Measurements from ENCODE around the gene ARMC8.

The ARMC8 gene

GRCh38 chr3:138186803-138187295 is 252 bp upstream of the ARMC8 start:
- no peak for TF ChIP-seq CSRNP3 (CRISPR knock-in tag; IDR thresholded peaks at IDR 0.05)
- no peak for TF ChIP-seq BACH2 (CRISPR knock-in tag; IDR thresholded peaks at IDR 0.05; ENCODE audit: borderline replicate concordance)
- no peak for TF ChIP-seq PATZ1 (CRISPR knock-in tag; IDR thresholded peaks at IDR 0.05; ENCODE audit: borderline replicate concordance)
- TF ChIP-seq GLIS3 (CRISPR knock-in tag; IDR thresholded peaks at IDR 0.05): no peak
- TF ChIP-seq ZNF70 (CRISPR knock-in tag; IDR thresholded peaks at IDR 0.05): no peak
- TF ChIP-seq ZNF8 (CRISPR knock-in tag; IDR thresholded peaks at IDR 0.05): no peak
- no peak for TF ChIP-seq ESRRG (CRISPR knock-in tag; IDR thresholded peaks at IDR 0.05)
- TF ChIP-seq TOX (CRISPR knock-in tag; IDR thresholded peaks at IDR 0.05; ENCODE audit: borderline replicate concordance): no peak
- no peak for TF ChIP-seq ZNF565 (CRISPR knock-in tag; conservative IDR thresholded peaks at IDR 0.05; ENCODE audit: low read depth)
- peak; percentile 61 for ATAC-seq

- TF ChIP-seq ZFP30 (CRISPR knock-in tag; IDR thresholded peaks at IDR 0.05): no peak
- TF ChIP-seq TCF4 (CRISPR knock-in tag; IDR thresholded peaks at IDR 0.05; ENCODE audit: borderline replicate concordance): no peak
- no peak for TF ChIP-seq PPARA (CRISPR knock-in tag; IDR thresholded peaks at IDR 0.05; ENCODE audit: borderline replicate concordance)
- TF ChIP-seq ZNF565 (CRISPR knock-in tag; conservative IDR thresholded peaks at IDR 0.05; ENCODE audit: low read depth): no peak
- TF ChIP-seq SNAI2 (CRISPR knock-in tag; IDR thresholded peaks at IDR 0.05): no peak
- TF ChIP-seq ISL1 (CRISPR knock-in tag; IDR thresholded peaks at IDR 0.05): no peak
- TF ChIP-seq ZFP3 (CRISPR knock-in tag; IDR thresholded peaks at IDR 0.05): no peak
- TF ChIP-seq PATZ1 (CRISPR knock-in tag; IDR thresholded peaks at IDR 0.05; ENCODE audit: borderline replicate concordance): no peak
- no peak for TF ChIP-seq TOX (CRISPR knock-in tag; IDR thresholded peaks at IDR 0.05; ENCODE audit: borderline replicate concordance)
- ATAC-seq: peak; percentile 46
These were observed 1.1 kb downstream of the ARMC8 start for GRCh38 chr3:138188013-138188730.

GRCh38 chr3:138195481-138195880 is 8.4 kb downstream of the ARMC8 start:
- no peak for ATAC-seq
- no peak for TF ChIP-seq ZNF70 (CRISPR knock-in tag; IDR thresholded peaks at IDR 0.05)
- no peak for TF ChIP-seq TOX (CRISPR knock-in tag; IDR thresholded peaks at IDR 0.05; ENCODE audit: borderline replicate concordance)
- TF ChIP-seq ZNF8 (CRISPR knock-in tag; IDR thresholded peaks at IDR 0.05): no peak
- no peak for TF ChIP-seq ZFP30 (CRISPR knock-in tag; IDR thresholded peaks at IDR 0.05)

- no peak for ATAC-seq
- no peak for TF ChIP-seq ZFP3 (CRISPR knock-in tag; IDR thresholded peaks at IDR 0.05)
- no peak for TF ChIP-seq CSDC2 (CRISPR knock-in tag; IDR thresholded peaks at IDR 0.05)
- no peak for TF ChIP-seq ZNF70 (CRISPR knock-in tag; IDR thresholded peaks at IDR 0.05)
- no peak for TF ChIP-seq ARNTL (CRISPR knock-in tag; IDR thresholded peaks at IDR 0.05; ENCODE audit: borderline replicate concordance, low read depth)
- TF ChIP-seq TOX (CRISPR knock-in tag; IDR thresholded peaks at IDR 0.05; ENCODE audit: borderline replicate concordance): no peak
- no peak for TF ChIP-seq ZFP30 (CRISPR knock-in tag; IDR thresholded peaks at IDR 0.05)
- no peak for TF ChIP-seq TSHZ2 (CRISPR knock-in tag; IDR thresholded peaks at IDR 0.05)
- no peak for TF ChIP-seq PATZ1 (CRISPR knock-in tag; IDR thresholded peaks at IDR 0.05; ENCODE audit: borderline replicate concordance)
- TF ChIP-seq BACH2 (CRISPR knock-in tag; IDR thresholded peaks at IDR 0.05; ENCODE audit: borderline replicate concordance): no peak
- no peak for TF ChIP-seq ISL1 (CRISPR knock-in tag; IDR thresholded peaks at IDR 0.05)
- no peak for TF ChIP-seq POU6F1 (CRISPR knock-in tag; IDR thresholded peaks at IDR 0.05; ENCODE audit: borderline replicate concordance, low read depth)
- no peak for TF ChIP-seq ZNF8 (CRISPR knock-in tag; IDR thresholded peaks at IDR 0.05)
- no peak for TF ChIP-seq ZC3H10 (CRISPR knock-in tag; IDR thresholded peaks at IDR 0.05)
These were observed 8.9 kb downstream of the ARMC8 start for GRCh38 chr3:138196023-138196422.
